ENCODE results near the gene NODAL.

- TF ChIP-seq POLR2AphosphoS5 (IDR thresholded peaks at IDR 0.05) (no peak), CTCF (IDR thresholded peaks at IDR 0.05; ENCODE audit: poor library complexity, severe bottlenecking) (no peak), EP300 (conservative IDR thresholded peaks at IDR 0.05; ENCODE audit: poor library complexity, severe bottlenecking) (no peak), EZH2 (IDR thresholded peaks at IDR 0.05; ENCODE audit: borderline replicate concordance, insufficient read depth, low read length, poor library complexity, severe bottlenecking) (no peak)
Measured at GRCh38 chr10:70426823-70427222, 14.7 kb downstream of the NODAL start.

All from neural cell (in vitro differentiated cells).